WTC11 (cell line): ENCODE measurements around the gene MXRA8. TPM values are rescaled to one million over a fixed set of nuclear protein-coding genes. Genes with fewer than 3 reads are reported as not detected.

Experiments used
- ATAC-seq: fragments of 200-7000 bp; cut with Tn5 transposase; 2 replicates; pipeline ENCODE4 v1.10.0; 2021; ENCODE audit warnings: mild to moderate bottlenecking, moderate library complexity
- CTCF ChIA-PET: fragments of 300-600 bp; sonication (Branson Sonifier 250); formaldehyde crosslinking; loops from one replicate; lab custom pipeline; 2021; ENCODE audit warnings: antibody characterized with exemption; lab: Charles Lee
- POLR2A ChIA-PET: fragments of 350-600 bp; sonication (Branson Sonifier 250); formaldehyde crosslinking; loops from one replicate; lab custom pipeline; 2021; ENCODE audit warnings: antibody characterized with exemption; lab: Charles Lee
- DNase-seq: peaks from one replicate; pipeline ENCODE4 v3.0.0; 2021; ENCODE audit warnings: low spot score
- H3K27ac Mint-ChIP-seq: 2 replicates; pipeline ENCODE4 v1.8.0; 2021; ENCODE audit warnings: mixed read lengths
- H3K27me3 Mint-ChIP-seq: 2 replicates; pipeline ENCODE4 v1.8.0; 2021; ENCODE audit warnings: low read depth, mild to moderate bottlenecking, moderate library complexity, mixed read lengths
- H3K36me3 Mint-ChIP-seq: 2 replicates; pipeline ENCODE4 v1.8.0; 2021; ENCODE audit warnings: mixed read lengths
- H3K4me1 Mint-ChIP-seq: 2 replicates; pipeline ENCODE4 v1.8.0; 2022; ENCODE audit warnings: mixed read lengths
- H3K4me3 Mint-ChIP-seq: 2 replicates; pipeline ENCODE4 v1.8.0; 2021; ENCODE audit warnings: mild to moderate bottlenecking, moderate library complexity, mixed read lengths
- H3K9me3 Mint-ChIP-seq: 2 replicates; pipeline ENCODE4 v1.8.0; 2021; ENCODE audit warnings: mixed read lengths
- ATF1 ChIP-seq: sonication (generic); formaldehyde crosslinking; IDR thresholded peaks from 2 replicates; pipeline ENCODE4 v1.8.1; 2023; ENCODE audit warnings: mild to moderate bottlenecking, moderate library complexity, missing genetic modification reagents
- CREB1 ChIP-seq: sonication (generic); formaldehyde crosslinking; IDR thresholded peaks from 2 replicates; pipeline ENCODE4 v1.8.0; 2023; ENCODE audit warnings: mild to moderate bottlenecking, missing genetic modification reagents
- ELF4 ChIP-seq: sonication (generic); formaldehyde crosslinking; IDR thresholded peaks from 2 replicates; pipeline ENCODE4 v1.8.1; 2022; ENCODE audit warnings: low read depth, mild to moderate bottlenecking, moderate library complexity, missing genetic modification reagents
- ESRRA ChIP-seq: sonication (generic); formaldehyde crosslinking; IDR thresholded peaks from 2 replicates; pipeline ENCODE4 v1.8.1; 2022; ENCODE audit warnings: mild to moderate bottlenecking, missing genetic modification reagents, borderline replicate concordance
- IRF2 ChIP-seq: sonication (generic); formaldehyde crosslinking; IDR thresholded peaks from 2 replicates; pipeline ENCODE4 v1.8.0; 2022; ENCODE audit warnings: low read depth, missing genetic modification reagents, borderline replicate concordance
- JAZF1 ChIP-seq: fragments of 250-450 bp; sonication (Bioruptor Pico); IDR thresholded peaks from 2 replicates; pipeline ENCODE4 v1.9.0; 2021; ENCODE audit warnings: moderate library complexity, mild to moderate bottlenecking, inconsistent platforms
- RELA ChIP-seq: sonication (generic); formaldehyde crosslinking; IDR thresholded peaks from 2 replicates; pipeline ENCODE4 v1.8.1; 2022; ENCODE audit warnings: missing genetic modification reagents, mild to moderate bottlenecking, borderline replicate concordance
- SP1 ChIP-seq: sonication (generic); formaldehyde crosslinking; conservative IDR thresholded peaks from 2 replicates; pipeline ENCODE4 v1.8.1; 2022; ENCODE audit warnings: missing genetic modification reagents
- ZBTB21 ChIP-seq: sonication (generic); formaldehyde crosslinking; IDR thresholded peaks from 2 replicates; pipeline ENCODE4 v1.8.1; 2023; ENCODE audit warnings: mild to moderate bottlenecking, missing genetic modification reagents, borderline replicate concordance
- total RNA-seq: library from RNA; stranded (reverse); gene quantifications from 3 replicates; pipeline ENCODE4 v1.2.3, GENCODE V29; 2021
- TF ChIP-seq, protein P1 (sequence below): sonication (generic); formaldehyde crosslinking; conservative IDR thresholded peaks from 2 replicates; pipeline ENCODE4 v1.8.1; 2023; ENCODE audit warnings: mild to moderate bottlenecking, low read depth, missing genetic modification reagents, moderate library complexity
- TF ChIP-seq, protein P2 (sequence below): sonication (generic); formaldehyde crosslinking; IDR thresholded peaks from 2 replicates; pipeline ENCODE4 v1.8.1; 2023; ENCODE audit warnings: mild to moderate bottlenecking, missing genetic modification reagents
- TF ChIP-seq, protein P3 (sequence below): fragments of 250-450 bp; sonication (Bioruptor Pico); IDR thresholded peaks from 2 replicates; pipeline ENCODE4 v1.8.0; 2021; ENCODE audit warnings: mild to moderate bottlenecking
- TF ChIP-seq, protein P4 (sequence below): sonication (generic); formaldehyde crosslinking; IDR thresholded peaks from 2 replicates; pipeline ENCODE4 v1.8.1; 2023; ENCODE audit warnings: mild to moderate bottlenecking, moderate library complexity, missing genetic modification reagents
- TF ChIP-seq, protein P5 (sequence below): sonication (generic); formaldehyde crosslinking; IDR thresholded peaks from 2 replicates; pipeline ENCODE4 v1.8.1; 2023; ENCODE audit warnings: mild to moderate bottlenecking, missing genetic modification reagents, borderline replicate concordance
- TF ChIP-seq, protein P6 (sequence below): fragments of 250-450 bp; sonication (Bioruptor Pico); IDR thresholded peaks from 2 replicates; pipeline ENCODE4 v1.9.0; 2021; ENCODE audit warnings: mild to moderate bottlenecking
- TF ChIP-seq, protein P7 (sequence below): sonication (generic); formaldehyde crosslinking; IDR thresholded peaks from 2 replicates; pipeline ENCODE4 v1.8.0; 2022; ENCODE audit warnings: missing genetic modification reagents

MXRA8 gene
- total RNA-seq, 1 experiment from 2014 or later, result 6.7 TPM

DNA sequence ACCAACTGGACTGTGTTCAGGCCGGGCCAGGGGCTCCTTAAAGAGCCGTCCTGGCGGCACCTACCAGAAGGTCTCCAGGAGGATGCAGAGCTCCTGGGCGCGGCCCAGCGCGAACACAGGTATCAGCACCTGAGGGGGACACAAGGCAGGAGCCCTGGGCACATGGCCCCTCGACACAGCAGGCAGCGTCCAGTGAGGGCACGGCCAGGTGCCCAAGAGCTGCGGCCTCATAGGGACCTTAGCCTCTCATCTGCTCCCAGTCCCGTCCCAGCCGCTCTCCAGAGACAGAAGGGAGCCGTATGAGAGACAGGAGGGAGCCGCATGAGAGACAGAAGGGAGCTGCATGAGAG is 44.1 kb downstream of the MXRA8 start:
- TF ChIP-seq, protein P1, sequence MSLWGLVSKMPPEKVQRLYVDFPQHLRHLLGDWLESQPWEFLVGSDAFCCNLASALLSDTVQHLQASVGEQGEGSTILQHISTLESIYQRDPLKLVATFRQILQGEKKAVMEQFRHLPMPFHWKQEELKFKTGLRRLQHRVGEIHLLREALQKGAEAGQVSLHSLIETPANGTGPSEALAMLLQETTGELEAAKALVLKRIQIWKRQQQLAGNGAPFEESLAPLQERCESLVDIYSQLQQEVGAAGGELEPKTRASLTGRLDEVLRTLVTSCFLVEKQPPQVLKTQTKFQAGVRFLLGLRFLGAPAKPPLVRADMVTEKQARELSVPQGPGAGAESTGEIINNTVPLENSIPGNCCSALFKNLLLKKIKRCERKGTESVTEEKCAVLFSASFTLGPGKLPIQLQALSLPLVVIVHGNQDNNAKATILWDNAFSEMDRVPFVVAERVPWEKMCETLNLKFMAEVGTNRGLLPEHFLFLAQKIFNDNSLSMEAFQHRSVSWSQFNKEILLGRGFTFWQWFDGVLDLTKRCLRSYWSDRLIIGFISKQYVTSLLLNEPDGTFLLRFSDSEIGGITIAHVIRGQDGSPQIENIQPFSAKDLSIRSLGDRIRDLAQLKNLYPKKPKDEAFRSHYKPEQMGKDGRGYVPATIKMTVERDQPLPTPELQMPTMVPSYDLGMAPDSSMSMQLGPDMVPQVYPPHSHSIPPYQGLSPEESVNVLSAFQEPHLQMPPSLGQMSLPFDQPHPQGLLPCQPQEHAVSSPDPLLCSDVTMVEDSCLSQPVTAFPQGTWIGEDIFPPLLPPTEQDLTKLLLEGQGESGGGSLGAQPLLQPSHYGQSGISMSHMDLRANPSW (CRISPR knock-in tag), result no peak
- TF ChIP-seq, protein P2, sequence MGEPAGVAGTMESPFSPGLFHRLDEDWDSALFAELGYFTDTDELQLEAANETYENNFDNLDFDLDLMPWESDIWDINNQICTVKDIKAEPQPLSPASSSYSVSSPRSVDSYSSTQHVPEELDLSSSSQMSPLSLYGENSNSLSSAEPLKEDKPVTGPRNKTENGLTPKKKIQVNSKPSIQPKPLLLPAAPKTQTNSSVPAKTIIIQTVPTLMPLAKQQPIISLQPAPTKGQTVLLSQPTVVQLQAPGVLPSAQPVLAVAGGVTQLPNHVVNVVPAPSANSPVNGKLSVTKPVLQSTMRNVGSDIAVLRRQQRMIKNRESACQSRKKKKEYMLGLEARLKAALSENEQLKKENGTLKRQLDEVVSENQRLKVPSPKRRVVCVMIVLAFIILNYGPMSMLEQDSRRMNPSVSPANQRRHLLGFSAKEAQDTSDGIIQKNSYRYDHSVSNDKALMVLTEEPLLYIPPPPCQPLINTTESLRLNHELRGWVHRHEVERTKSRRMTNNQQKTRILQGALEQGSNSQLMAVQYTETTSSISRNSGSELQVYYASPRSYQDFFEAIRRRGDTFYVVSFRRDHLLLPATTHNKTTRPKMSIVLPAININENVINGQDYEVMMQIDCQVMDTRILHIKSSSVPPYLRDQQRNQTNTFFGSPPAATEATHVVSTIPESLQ, result no peak
- TF ChIP-seq ESRRA (CRISPR knock-in tag) (no peak), RELA (CRISPR knock-in tag) (no peak), JAZF1 (no peak), ELF4 (CRISPR knock-in tag) (no peak), ATF1 (CRISPR knock-in tag) (no peak), CREB1 (CRISPR knock-in tag) (no peak), IRF2 (CRISPR knock-in tag) (no peak), ZBTB21 (no peak), SP1 (CRISPR knock-in tag) (no peak)
- TF ChIP-seq, protein P3, sequence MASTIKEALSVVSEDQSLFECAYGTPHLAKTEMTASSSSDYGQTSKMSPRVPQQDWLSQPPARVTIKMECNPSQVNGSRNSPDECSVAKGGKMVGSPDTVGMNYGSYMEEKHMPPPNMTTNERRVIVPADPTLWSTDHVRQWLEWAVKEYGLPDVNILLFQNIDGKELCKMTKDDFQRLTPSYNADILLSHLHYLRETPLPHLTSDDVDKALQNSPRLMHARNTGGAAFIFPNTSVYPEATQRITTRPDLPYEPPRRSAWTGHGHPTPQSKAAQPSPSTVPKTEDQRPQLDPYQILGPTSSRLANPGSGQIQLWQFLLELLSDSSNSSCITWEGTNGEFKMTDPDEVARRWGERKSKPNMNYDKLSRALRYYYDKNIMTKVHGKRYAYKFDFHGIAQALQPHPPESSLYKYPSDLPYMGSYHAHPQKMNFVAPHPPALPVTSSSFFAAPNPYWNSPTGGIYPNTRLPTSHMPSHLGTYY, result no peak
- TF ChIP-seq, protein P4, sequence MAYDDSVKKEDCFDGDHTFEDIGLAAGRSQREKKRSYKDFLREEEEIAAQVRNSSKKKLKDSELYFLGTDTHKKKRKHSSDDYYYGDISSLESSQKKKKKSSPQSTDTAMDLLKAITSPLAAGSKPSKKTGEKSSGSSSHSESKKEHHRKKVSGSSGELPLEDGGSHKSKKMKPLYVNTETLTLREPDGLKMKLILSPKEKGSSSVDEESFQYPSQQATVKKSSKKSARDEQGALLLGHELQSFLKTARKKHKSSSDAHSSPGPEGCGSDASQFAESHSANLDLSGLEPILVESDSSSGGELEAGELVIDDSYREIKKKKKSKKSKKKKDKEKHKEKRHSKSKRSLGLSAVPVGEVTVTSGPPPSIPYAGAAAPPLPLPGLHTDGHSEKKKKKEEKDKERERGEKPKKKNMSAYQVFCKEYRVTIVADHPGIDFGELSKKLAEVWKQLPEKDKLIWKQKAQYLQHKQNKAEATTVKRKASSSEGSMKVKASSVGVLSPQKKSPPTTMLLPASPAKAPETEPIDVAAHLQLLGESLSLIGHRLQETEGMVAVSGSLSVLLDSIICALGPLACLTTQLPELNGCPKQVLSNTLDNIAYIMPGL (CRISPR knock-in tag), result no peak
- TF ChIP-seq, protein P5, sequence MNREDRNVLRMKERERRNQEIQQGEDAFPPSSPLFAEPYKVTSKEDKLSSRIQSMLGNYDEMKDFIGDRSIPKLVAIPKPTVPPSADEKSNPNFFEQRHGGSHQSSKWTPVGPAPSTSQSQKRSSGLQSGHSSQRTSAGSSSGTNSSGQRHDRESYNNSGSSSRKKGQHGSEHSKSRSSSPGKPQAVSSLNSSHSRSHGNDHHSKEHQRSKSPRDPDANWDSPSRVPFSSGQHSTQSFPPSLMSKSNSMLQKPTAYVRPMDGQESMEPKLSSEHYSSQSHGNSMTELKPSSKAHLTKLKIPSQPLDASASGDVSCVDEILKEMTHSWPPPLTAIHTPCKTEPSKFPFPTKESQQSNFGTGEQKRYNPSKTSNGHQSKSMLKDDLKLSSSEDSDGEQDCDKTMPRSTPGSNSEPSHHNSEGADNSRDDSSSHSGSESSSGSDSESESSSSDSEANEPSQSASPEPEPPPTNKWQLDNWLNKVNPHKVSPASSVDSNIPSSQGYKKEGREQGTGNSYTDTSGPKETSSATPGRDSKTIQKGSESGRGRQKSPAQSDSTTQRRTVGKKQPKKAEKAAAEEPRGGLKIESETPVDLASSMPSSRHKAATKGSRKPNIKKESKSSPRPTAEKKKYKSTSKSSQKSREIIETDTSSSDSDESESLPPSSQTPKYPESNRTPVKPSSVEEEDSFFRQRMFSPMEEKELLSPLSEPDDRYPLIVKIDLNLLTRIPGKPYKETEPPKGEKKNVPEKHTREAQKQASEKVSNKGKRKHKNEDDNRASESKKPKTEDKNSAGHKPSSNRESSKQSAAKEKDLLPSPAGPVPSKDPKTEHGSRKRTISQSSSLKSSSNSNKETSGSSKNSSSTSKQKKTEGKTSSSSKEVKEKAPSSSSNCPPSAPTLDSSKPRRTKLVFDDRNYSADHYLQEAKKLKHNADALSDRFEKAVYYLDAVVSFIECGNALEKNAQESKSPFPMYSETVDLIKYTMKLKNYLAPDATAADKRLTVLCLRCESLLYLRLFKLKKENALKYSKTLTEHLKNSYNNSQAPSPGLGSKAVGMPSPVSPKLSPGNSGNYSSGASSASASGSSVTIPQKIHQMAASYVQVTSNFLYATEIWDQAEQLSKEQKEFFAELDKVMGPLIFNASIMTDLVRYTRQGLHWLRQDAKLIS (CRISPR knock-in tag), result no peak
- TF ChIP-seq, protein P6, sequence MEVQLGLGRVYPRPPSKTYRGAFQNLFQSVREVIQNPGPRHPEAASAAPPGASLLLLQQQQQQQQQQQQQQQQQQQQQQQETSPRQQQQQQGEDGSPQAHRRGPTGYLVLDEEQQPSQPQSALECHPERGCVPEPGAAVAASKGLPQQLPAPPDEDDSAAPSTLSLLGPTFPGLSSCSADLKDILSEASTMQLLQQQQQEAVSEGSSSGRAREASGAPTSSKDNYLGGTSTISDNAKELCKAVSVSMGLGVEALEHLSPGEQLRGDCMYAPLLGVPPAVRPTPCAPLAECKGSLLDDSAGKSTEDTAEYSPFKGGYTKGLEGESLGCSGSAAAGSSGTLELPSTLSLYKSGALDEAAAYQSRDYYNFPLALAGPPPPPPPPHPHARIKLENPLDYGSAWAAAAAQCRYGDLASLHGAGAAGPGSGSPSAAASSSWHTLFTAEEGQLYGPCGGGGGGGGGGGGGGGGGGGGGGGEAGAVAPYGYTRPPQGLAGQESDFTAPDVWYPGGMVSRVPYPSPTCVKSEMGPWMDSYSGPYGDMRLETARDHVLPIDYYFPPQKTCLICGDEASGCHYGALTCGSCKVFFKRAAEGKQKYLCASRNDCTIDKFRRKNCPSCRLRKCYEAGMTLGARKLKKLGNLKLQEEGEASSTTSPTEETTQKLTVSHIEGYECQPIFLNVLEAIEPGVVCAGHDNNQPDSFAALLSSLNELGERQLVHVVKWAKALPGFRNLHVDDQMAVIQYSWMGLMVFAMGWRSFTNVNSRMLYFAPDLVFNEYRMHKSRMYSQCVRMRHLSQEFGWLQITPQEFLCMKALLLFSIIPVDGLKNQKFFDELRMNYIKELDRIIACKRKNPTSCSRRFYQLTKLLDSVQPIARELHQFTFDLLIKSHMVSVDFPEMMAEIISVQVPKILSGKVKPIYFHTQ (CRISPR knock-in tag), result no peak
- TF ChIP-seq, protein P7, sequence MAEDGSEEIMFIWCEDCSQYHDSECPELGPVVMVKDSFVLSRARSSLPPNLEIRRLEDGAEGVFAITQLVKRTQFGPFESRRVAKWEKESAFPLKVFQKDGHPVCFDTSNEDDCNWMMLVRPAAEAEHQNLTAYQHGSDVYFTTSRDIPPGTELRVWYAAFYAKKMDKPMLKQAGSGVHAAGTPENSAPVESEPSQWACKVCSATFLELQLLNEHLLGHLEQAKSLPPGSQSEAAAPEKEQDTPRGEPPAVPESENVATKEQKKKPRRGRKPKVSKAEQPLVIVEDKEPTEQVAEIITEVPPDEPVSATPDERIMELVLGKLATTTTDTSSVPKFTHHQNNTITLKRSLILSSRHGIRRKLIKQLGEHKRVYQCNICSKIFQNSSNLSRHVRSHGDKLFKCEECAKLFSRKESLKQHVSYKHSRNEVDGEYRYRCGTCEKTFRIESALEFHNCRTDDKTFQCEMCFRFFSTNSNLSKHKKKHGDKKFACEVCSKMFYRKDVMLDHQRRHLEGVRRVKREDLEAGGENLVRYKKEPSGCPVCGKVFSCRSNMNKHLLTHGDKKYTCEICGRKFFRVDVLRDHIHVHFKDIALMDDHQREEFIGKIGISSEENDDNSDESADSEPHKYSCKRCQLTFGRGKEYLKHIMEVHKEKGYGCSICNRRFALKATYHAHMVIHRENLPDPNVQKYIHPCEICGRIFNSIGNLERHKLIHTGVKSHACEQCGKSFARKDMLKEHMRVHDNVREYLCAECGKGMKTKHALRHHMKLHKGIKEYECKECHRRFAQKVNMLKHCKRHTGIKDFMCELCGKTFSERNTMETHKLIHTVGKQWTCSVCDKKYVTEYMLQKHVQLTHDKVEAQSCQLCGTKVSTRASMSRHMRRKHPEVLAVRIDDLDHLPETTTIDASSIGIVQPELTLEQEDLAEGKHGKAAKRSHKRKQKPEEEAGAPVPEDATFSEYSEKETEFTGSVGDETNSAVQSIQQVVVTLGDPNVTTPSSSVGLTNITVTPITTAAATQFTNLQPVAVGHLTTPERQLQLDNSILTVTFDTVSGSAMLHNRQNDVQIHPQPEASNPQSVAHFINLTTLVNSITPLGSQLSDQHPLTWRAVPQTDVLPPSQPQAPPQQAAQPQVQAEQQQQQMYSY, result no peak
- no peak overlapping the region for H3K4me3 Mint-ChIP-seq
- H3K27ac Mint-ChIP-seq, result no peak overlapping the region
- peaks cover 19% of the 10 kb centered on the region for H3K36me3 Mint-ChIP-seq
- DNase-seq (no peak), ATAC-seq (no peak)
- no peaks in the 10 kb centered on the region for H3K27me3 Mint-ChIP-seq
- CTCF ChIA-PET, result interaction anchor here (1.4 kb wide), 1 partner anchor 23 kb away, joined by 5 read pairs; no protein-coding TSS in a partner anchor
- H3K9me3 Mint-ChIP-seq, result no peaks in the 10 kb centered on the region
- peaks cover 15% of the 10 kb centered on the region for H3K4me1 Mint-ChIP-seq
- POLR2A ChIA-PET, result interaction anchor here (0.6 kb wide), 1 partner anchor 40 kb away, joined by 3 read pairs; no protein-coding TSS in a partner anchor
